Retinal pigment epithelial cell (primary cell): Measurements from ENCODE around the gene NNAT.

Source experiments
- DNase-seq: peaks from one replicate; pipeline ENCODE4 v3.0.0-alpha.2; 2010; ENCODE audit warnings: low read depth
- H3K4me3 ChIP-seq: 2 replicates; pipeline ENCODE4 v1.5.1; 2011; ENCODE audit warnings: mild to moderate bottlenecking, low read length, control low read depth, moderate library complexity
- TF ChIP-seq, protein P1 (sequence below): conservative IDR thresholded peaks from 2 replicates; pipeline ENCODE4 v1.5.1; 2011; ENCODE audit warnings: low read depth, low read length, control low read depth, inconsistent platforms

NNAT gene

DNA sequence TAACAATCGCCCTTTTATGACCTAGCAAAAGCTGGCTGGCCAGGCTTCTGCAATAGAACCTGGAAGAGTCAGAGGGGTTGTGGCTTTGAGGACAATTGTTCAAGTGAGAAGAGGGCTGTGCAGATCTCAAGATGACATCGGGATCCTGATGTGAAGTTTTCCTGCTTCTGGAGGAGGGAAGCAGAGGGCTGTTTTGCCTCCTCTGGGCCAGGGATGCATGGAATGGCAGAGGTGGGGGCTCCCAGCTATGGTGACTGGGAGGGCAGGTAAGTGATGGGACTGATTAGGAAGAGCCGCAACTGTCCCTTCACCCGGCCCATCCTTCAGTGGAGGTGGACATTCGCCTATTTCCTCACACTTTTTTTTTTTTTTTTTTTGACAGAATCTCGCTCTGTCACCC lies 50.0 kb downstream of the NNAT start:
- no peak overlapping the region for H3K4me3 ChIP-seq
- TF ChIP-seq, protein P1, sequence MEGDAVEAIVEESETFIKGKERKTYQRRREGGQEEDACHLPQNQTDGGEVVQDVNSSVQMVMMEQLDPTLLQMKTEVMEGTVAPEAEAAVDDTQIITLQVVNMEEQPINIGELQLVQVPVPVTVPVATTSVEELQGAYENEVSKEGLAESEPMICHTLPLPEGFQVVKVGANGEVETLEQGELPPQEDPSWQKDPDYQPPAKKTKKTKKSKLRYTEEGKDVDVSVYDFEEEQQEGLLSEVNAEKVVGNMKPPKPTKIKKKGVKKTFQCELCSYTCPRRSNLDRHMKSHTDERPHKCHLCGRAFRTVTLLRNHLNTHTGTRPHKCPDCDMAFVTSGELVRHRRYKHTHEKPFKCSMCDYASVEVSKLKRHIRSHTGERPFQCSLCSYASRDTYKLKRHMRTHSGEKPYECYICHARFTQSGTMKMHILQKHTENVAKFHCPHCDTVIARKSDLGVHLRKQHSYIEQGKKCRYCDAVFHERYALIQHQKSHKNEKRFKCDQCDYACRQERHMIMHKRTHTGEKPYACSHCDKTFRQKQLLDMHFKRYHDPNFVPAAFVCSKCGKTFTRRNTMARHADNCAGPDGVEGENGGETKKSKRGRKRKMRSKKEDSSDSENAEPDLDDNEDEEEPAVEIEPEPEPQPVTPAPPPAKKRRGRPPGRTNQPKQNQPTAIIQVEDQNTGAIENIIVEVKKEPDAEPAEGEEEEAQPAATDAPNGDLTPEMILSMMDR: no peak
- no peak for DNase-seq
